GM12801 (cell line): Measurements from ENCODE around the gene NR1D2.

ENCODE experiments used
- CTCF ChIP-seq: IDR thresholded peaks from one replicate; pipeline ENCODE4 v1.5.1; 2011; ENCODE audit warnings: control low read depth; ENCODE audit not compliant: insufficient read length; ENCODE audit errors: extremely low read depth

Gene NR1D2

GRCh38 chr3:23960649-23961048, 15.6 kb downstream of the NR1D2 start:
- no peak for TF ChIP-seq CTCF

- TF ChIP-seq CTCF, result no peak
Observed at GRCh38 chr3:23961066-23961465, 16.0 kb downstream of the NR1D2 start.

GRCh38 chr3:23961913-23962312, 16.8 kb downstream of the NR1D2 start:
- TF ChIP-seq CTCF, result no peak

GRCh38 chr3:23964537-23965235, 19.6 kb downstream of the NR1D2 start:
- TF ChIP-seq CTCF, result no peak

- TF ChIP-seq CTCF, result no peak
Observed at GRCh38 chr3:23966328-23966727, 21.2 kb downstream of the NR1D2 start.

- no peak for TF ChIP-seq CTCF
Observed at GRCh38 chr3:23968463-23969184, 23.5 kb downstream of the NR1D2 start.

- no peak for TF ChIP-seq CTCF
Observed at GRCh38 chr3:23969393-23969792, 24.3 kb downstream of the NR1D2 start.
